Mononuclear cell (primary cell): ENCODE data around the gene LEF1. TPM values are rescaled to one million over a fixed set of nuclear protein-coding genes. Genes with fewer than 3 reads are reported as not detected.

Experiments used
- H3K27me3 ChIP-seq: 2 replicates; pipeline ENCODE4 v1.6.0; 2011; ENCODE audit warnings: low read length, control low read depth; ENCODE audit not compliant: insufficient read depth
- H3K4me1 ChIP-seq: 2 replicates; pipeline ENCODE4 v1.5.1; 2011; ENCODE audit warnings: mild to moderate bottlenecking, low read length, control low read depth; ENCODE audit not compliant: insufficient read depth
- H3K4me3 ChIP-seq: 2 replicates; pipeline ENCODE4 v1.5.1; 2011; ENCODE audit warnings: mild to moderate bottlenecking, low read length, moderate library complexity
- H3K9me3 ChIP-seq: 2 replicates; pipeline ENCODE4 v1.5.1; 2011; ENCODE audit warnings: low read depth, mild to moderate bottlenecking, control low read depth, low read length
- total RNA-seq: library from RNA; depleted of rRNA; stranded (reverse); fragments of >200 nt; gene quantifications from one replicate; pipeline ENCODE4 v1.2.3, GENCODE V29; 2012

Gene LEF1
- total RNA-seq, 1 donor: 327 TPM

- Histone ChIP-seq H3K4me1 (peaks cover 3% of the 10 kb centered on the region), H3K9me3 (no peaks in the 10 kb centered on the region), H3K27me3 (no peaks in the 10 kb centered on the region), H3K4me3 (no peak overlapping the region)
Observed at GRCh38 chr4:108008721-108009120, 160.0 kb downstream of the LEF1 start.

GRCh38 chr4:108007984-108008383 lies 160.7 kb downstream of the LEF1 start:
- H3K27me3 ChIP-seq: no peaks in the 10 kb centered on the region
- H3K4me3 ChIP-seq: no peak overlapping the region
- H3K9me3 ChIP-seq: no peaks in the 10 kb centered on the region

GRCh38 chr4:108006361-108006760 lies 162.4 kb downstream of the LEF1 start:
- Histone ChIP-seq H3K4me1 (peaks cover 3% of the 10 kb centered on the region), H3K9me3 (no peaks in the 10 kb centered on the region), H3K27me3 (no peaks in the 10 kb centered on the region), H3K4me3 (no peak overlapping the region)

More at GRCh38 chr4:108007984-108008383, 160.7 kb downstream of the LEF1 start:
- peaks cover 3% of the 10 kb centered on the region for H3K4me1 ChIP-seq

- no peaks in the 10 kb centered on the region for H3K9me3 ChIP-seq
- peaks cover 3% of the 10 kb centered on the region for H3K4me1 ChIP-seq
- H3K27me3 ChIP-seq: no peaks in the 10 kb centered on the region
- H3K4me3 ChIP-seq: no peak overlapping the region
Observed at GRCh38 chr4:108005807-108006206, 162.9 kb downstream of the LEF1 start.

- H3K4me3 ChIP-seq: no peak overlapping the region
- peaks cover 3% of the 10 kb centered on the region for H3K4me1 ChIP-seq
- H3K9me3 ChIP-seq: no peaks in the 10 kb centered on the region
- H3K27me3 ChIP-seq: no peaks in the 10 kb centered on the region
Observed at GRCh38 chr4:108004646-108005045, 164.1 kb downstream of the LEF1 start.

- peaks cover 3% of the 10 kb centered on the region for H3K4me1 ChIP-seq
- H3K9me3 ChIP-seq: no peaks in the 10 kb centered on the region
- no peaks in the 10 kb centered on the region for H3K27me3 ChIP-seq
- no peak overlapping the region for H3K4me3 ChIP-seq
Observed at GRCh38 chr4:108003982-108004515, 164.7 kb downstream of the LEF1 start.

- Histone ChIP-seq H3K4me1 (peaks cover 3% of the 10 kb centered on the region), H3K27me3 (no peaks in the 10 kb centered on the region), H3K9me3 (no peaks in the 10 kb centered on the region), H3K4me3 (no peak overlapping the region)
Observed at GRCh38 chr4:108001540-108002135, 167.1 kb downstream of the LEF1 start.

GRCh38 chr4:107999932-108000539 lies 168.7 kb downstream of the LEF1 start:
- peaks cover 3% of the 10 kb centered on the region for H3K4me1 ChIP-seq
- no peaks in the 10 kb centered on the region for H3K9me3 ChIP-seq
- H3K27me3 ChIP-seq: no peaks in the 10 kb centered on the region
- H3K4me3 ChIP-seq: no peak overlapping the region

GRCh38 chr4:107997794-107998193 lies 170.9 kb downstream of the LEF1 start:
- H3K4me3 ChIP-seq: no peak overlapping the region

More at GRCh38 chr4:107997794-107998193, 170.9 kb downstream of the LEF1 start:
- peaks cover 14% of the 10 kb centered on the region for H3K4me1 ChIP-seq
- H3K9me3 ChIP-seq: no peaks in the 10 kb centered on the region
- H3K27me3 ChIP-seq: no peaks in the 10 kb centered on the region

Other genes with a start within 250 kb of the LEF1 start
- gene CYP2U1, start 237.4 kb downstream of the LEF1 start, total RNA-seq: 4.0 TPM
- 5.7 TPM for gene HADH, start 179.0 kb downstream of the LEF1 start, total RNA-seq